ENCODE results near the gene ANKMY1.

The ANKMY1 gene

DNA sequence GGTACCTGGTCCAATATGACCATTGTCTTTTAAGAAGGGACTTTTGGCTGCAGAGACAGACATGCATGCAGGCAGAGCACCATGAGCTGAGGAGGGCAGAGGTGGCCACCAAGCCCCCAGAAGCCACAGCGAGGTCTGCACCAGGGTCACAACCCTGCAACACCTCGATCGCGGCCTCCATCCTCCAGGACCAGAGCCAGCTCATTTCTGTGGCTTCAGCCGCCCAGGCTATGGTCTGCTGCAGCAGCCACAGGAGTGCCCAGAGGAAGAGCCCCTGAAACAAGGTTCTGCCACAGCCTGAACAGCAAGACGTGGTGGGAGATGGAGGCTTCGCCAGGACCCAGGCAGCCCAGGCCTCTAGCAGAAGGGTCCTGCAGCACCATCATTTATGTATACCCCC lies 53.9 kb downstream of the ANKMY1 start:
- Histone ChIP-seq H3K27ac (no peak overlapping the region), H3K4me2 (no peak overlapping the region), H3K9ac (no peak overlapping the region), H3K4me1 (ENCODE audit: low read depth, poor library complexity, severe bottlenecking) (no peaks in the 10 kb centered on the region), H4K20me1 (ENCODE audit: insufficient read depth) (no peaks in the 10 kb centered on the region), H2AFZ (ENCODE audit: low read depth) (no peak overlapping the region), H3K4me3 (IDR thresholded peaks at IDR 0.05; ENCODE audit: insufficient read depth, low read depth, low read length) (no peak overlapping the region), H3K27me3 (ENCODE audit: insufficient read depth, low read depth) (no peaks in the 10 kb centered on the region), H3K36me3 (ENCODE audit: insufficient read depth) (no peaks in the 10 kb centered on the region), H3K79me2 (ENCODE audit: insufficient read depth, low read depth) (no peaks in the 10 kb centered on the region)
- TF ChIP-seq, protein P1, sequence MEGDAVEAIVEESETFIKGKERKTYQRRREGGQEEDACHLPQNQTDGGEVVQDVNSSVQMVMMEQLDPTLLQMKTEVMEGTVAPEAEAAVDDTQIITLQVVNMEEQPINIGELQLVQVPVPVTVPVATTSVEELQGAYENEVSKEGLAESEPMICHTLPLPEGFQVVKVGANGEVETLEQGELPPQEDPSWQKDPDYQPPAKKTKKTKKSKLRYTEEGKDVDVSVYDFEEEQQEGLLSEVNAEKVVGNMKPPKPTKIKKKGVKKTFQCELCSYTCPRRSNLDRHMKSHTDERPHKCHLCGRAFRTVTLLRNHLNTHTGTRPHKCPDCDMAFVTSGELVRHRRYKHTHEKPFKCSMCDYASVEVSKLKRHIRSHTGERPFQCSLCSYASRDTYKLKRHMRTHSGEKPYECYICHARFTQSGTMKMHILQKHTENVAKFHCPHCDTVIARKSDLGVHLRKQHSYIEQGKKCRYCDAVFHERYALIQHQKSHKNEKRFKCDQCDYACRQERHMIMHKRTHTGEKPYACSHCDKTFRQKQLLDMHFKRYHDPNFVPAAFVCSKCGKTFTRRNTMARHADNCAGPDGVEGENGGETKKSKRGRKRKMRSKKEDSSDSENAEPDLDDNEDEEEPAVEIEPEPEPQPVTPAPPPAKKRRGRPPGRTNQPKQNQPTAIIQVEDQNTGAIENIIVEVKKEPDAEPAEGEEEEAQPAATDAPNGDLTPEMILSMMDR (conservative IDR thresholded peaks at IDR 0.05; ENCODE audit: low read depth, low read length), result no peak

DNA sequence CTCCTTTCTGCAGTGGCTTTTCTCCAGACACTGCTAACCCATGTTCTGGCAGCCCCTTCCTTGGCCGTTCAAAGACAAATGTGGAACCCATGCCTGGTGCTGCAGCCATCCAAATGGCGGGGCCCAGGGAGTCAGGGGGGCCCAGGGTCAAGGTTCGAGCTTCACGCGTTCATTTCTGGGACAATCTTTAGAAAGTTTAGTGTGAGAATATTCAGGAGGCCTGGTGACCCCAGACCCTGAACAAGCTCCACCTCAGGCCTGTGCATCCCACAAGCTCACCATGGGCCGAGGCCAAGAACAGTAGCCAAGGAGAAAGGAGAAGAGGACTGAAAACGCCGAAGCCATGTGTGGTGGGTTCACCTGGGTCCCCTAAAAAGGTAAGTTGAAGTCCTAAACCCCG lies 54.4 kb downstream of the ANKMY1 start:
- no peak overlapping the region for H3K27ac ChIP-seq
- H4K20me1 ChIP-seq (ENCODE audit: insufficient read depth), result no peaks in the 10 kb centered on the region
- H3K4me2 ChIP-seq, result no peak overlapping the region
- H2AFZ ChIP-seq (ENCODE audit: low read depth), result no peak overlapping the region
- TF ChIP-seq, protein P1 (conservative IDR thresholded peaks at IDR 0.05; ENCODE audit: low read depth, low read length), result no peak
- H3K79me2 ChIP-seq (ENCODE audit: insufficient read depth, low read depth), result no peaks in the 10 kb centered on the region
- no peaks in the 10 kb centered on the region for H3K4me1 ChIP-seq (ENCODE audit: low read depth, poor library complexity, severe bottlenecking)
- H3K27me3 ChIP-seq (ENCODE audit: insufficient read depth, low read depth), result no peaks in the 10 kb centered on the region
- no peak overlapping the region for H3K9ac ChIP-seq
- no peaks in the 10 kb centered on the region for H3K36me3 ChIP-seq (ENCODE audit: insufficient read depth)
- H3K4me3 ChIP-seq (IDR thresholded peaks at IDR 0.05; ENCODE audit: insufficient read depth, low read depth, low read length), result no peak overlapping the region

DNA sequence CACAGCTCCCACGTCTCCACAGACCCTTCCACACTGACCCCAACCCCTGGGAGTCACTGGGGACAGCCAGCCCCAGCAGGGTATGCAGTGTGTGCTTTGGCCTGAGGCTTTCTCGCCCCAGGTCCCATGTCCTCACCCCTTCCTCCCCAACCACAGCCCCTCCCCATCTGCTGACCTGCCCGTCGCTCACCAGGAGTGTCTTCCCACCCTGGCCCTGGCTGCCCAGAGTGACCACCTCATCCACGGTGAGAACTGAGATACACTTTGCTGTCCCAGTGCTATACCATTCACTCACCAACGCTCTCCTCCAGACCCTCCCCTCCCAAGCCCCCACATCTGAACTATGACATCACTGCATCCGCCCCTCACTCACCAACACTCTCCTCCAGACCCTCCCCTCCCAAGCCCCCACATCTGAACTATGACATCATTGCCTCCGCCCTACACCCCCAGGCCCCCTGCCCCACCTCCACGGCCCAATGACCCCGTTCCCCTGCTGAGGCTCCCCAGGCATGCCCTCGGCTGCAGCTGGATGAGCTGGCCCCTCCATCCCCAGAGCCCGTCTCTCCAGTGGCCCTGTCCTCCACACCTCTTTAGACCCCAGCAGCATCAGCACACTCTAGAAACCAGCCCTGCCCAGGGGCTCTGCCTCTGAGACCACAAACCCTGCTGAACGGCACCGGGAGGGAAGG lies 55.2 kb downstream of the ANKMY1 start:
- H3K79me2 ChIP-seq (ENCODE audit: insufficient read depth, low read depth), result no peaks in the 10 kb centered on the region
- no peaks in the 10 kb centered on the region for H3K27me3 ChIP-seq (ENCODE audit: insufficient read depth, low read depth)
- H3K9ac ChIP-seq, result no peak overlapping the region
- H3K36me3 ChIP-seq (ENCODE audit: insufficient read depth), result no peaks in the 10 kb centered on the region
- no peak overlapping the region for H3K4me3 ChIP-seq (IDR thresholded peaks at IDR 0.05; ENCODE audit: insufficient read depth, low read depth, low read length)
- H4K20me1 ChIP-seq (ENCODE audit: insufficient read depth), result no peaks in the 10 kb centered on the region
- H3K27ac ChIP-seq, result no peak overlapping the region
- no peaks in the 10 kb centered on the region for H3K4me1 ChIP-seq (ENCODE audit: low read depth, poor library complexity, severe bottlenecking)
- TF ChIP-seq, protein P1 (conservative IDR thresholded peaks at IDR 0.05; ENCODE audit: low read depth, low read length), result no peak
- no peak overlapping the region for H3K4me2 ChIP-seq
- no peak overlapping the region for H2AFZ ChIP-seq (ENCODE audit: low read depth)

DNA sequence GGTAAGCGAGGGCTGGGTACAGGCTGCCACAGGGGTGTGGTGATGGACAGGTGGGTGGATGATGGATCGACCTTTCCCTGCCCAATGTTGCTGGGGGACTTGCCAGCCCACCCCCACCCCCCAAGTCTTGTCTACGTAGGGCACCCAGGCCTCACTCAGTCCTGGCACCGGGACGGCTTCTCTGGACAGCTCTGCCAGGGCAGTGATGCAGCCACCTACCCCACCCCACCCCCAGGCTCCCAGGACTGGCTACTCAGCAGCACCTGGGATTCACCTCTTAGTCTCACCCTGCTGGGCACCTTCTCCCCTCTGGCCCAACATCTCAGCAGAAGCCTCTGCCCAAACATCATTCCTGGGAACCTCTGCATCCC lies 55.7 kb downstream of the ANKMY1 start:
- no peaks in the 10 kb centered on the region for H3K27me3 ChIP-seq (ENCODE audit: insufficient read depth, low read depth)
- H3K4me3 ChIP-seq (IDR thresholded peaks at IDR 0.05; ENCODE audit: insufficient read depth, low read depth, low read length), result no peak overlapping the region
- no peaks in the 10 kb centered on the region for H3K4me1 ChIP-seq (ENCODE audit: low read depth, poor library complexity, severe bottlenecking)
- H2AFZ ChIP-seq (ENCODE audit: low read depth), result no peak overlapping the region
- H3K79me2 ChIP-seq (ENCODE audit: insufficient read depth, low read depth), result no peaks in the 10 kb centered on the region
- H3K9ac ChIP-seq, result no peak overlapping the region
- H4K20me1 ChIP-seq (ENCODE audit: insufficient read depth), result no peaks in the 10 kb centered on the region
- no peak overlapping the region for H3K27ac ChIP-seq
- H3K36me3 ChIP-seq (ENCODE audit: insufficient read depth), result no peaks in the 10 kb centered on the region
- TF ChIP-seq, protein P1 (conservative IDR thresholded peaks at IDR 0.05; ENCODE audit: low read depth, low read length), result no peak
- H3K4me2 ChIP-seq, result no peak overlapping the region
